Measurements from ENCODE around the gene GMCL2.
A peak's percentile ranks its signal among the peaks of the same experiment; 100 is the strongest.
"Not testable (repeated sequence)": the region's sequence is repeated elsewhere in the genome, so short reads cannot be mapped to it uniquely, and the experiment has no call there.

Gene GMCL2, protein sequence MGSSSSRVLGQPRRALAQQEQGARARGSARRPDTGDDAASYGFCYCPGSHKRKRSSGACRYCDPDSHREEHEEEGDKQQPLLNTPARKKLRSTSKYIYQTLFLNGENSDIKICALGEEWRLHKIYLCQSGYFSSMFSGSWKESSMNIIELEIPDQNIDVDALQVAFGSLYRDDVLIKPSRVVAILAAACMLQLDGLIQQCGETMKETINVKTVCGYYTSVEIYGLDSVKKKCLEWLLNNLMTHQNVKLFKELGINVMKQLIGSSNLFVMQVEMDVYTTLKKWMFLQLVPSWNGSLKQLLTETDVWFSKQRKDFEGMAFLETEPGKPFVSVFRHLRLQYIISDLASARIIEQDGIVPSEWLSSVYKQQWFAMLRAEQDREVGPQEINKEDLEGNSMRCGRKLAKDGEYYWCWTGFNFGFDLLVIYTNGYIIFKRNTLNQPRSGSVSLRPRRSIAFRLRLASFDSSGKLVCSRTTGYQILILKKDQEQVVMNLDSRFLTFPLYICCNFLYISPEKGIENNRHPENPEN
- total RNA-seq = 0.75 reads per million

DNA sequence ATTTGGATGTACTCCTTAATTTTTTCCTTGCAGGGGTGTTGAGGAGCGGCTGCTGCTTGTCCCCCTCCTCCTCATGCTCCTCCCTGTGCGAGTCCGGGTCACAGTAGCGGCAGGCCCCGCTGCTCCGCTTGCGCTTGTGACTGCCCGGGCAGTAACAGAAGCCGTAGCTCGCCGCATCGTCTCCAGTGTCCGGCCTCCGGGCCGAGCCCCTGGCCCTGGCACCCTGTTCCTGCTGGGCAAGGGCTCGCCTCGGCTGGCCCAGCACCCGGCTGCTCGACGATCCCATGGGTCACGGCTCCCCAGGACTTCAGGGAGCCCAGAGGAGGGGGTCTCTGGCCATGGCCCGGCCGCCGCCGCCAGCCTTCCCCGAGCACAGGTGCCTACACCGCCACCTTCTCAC lies at the start of gene GMCL2:
GMCL2 (minus strand) TSS at position 358 of the 400 bp plus-strand sequence; CDS start at position 286, 72 bp downstream.
- DNase-seq = no peak

DNA sequence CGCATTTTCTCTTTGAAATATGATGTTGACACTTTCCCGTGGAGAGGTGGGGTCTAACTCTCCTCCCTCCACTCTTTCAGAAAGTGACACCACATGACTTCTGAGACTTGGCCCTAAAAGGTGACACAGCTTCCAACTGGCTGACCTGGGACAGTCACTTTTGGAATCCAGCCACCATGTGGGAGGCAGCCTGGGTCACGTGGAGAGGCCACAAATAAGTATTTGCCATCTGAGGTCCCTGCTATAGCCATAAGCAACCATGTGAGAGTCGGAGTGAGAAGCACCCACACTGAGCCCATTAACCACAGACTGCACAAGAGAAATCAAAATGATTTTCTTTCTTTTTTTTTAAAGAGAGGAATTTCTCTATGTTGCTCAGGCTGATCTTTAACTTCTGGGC lies 49.5 kb upstream of the GMCL2 start:
- DNase-seq = no peak

DNA sequence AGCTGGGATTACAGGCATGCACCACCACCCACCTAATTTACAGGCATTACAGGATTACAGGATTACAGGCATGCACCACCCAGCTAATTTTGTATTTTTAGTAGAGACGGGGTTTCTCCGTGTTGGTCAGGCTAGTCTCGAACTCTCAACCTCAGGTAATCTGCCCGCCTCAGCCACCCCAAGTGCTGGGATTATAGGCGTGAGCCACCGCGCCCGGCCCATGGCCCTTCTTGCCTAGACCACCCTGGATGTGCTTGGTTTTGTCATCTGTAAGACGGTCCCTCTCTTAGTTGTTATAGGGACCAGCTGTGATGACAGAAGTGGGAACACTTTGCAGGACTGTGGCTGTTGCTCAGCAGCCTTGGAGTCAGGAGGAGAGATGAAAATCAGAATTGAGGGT lies 49.0 kb upstream of the GMCL2 start:
- DNase-seq = no peak

DNA sequence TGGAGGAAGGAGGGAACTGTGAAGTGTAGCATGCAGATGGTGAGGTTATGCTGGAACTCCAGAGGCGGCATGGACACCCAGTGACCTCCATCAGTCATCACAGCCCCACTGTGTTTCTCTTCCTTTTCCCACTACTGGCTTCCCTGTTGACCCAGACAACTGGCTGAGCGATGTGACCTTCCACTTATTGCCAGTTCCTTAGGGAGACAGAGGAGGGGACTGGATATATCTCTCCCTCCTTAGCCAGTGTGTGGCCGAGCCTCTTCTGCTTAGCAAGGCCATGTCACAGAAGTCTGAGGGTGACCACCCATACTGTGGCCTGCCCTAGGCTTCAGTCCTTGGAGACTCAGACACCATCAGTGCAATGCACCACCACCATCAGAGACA lies 48.4 kb upstream of the GMCL2 start:
- no peak for DNase-seq

DNA sequence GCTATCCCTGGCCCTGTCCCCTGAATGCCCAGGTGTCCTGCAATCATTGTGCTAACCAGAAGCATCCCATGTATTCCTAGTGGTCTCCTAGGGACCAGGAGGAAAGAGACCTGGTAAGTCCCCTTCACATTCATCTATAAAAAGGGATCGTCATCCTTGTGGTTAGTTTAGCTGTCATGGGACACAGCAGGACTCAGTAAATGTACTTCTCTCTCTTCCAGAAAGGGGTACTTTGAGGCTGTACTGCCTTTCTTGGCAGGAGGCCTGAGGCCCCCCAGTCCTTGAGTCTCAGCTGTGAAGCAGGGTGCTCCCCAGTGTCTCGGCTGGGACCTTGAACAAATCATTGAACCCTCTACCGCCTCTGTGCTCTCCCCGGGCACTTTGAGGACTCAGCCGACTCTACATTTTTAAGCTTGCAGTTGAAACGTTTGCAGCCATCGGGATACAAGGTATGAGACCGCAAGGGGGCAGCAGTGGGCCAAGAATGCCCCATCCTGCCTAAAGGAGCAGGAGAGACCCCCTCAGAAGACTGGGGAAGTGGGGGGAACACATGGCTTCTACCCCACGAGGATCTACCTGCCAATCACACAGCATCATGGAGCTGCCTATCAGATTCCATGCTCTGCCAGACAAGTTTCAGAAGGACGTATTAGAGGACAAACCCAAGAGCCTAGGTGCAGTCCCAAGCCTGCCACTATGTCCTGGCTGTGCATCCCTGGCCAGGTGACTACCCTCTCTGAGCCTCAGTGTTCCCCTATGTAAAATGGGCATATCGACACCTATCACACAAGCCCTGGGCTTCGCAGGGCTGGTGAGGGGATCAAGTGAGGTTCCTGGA lies 47.8 kb upstream of the GMCL2 start:
- DNase-seq = peak; percentile 66

DNA sequence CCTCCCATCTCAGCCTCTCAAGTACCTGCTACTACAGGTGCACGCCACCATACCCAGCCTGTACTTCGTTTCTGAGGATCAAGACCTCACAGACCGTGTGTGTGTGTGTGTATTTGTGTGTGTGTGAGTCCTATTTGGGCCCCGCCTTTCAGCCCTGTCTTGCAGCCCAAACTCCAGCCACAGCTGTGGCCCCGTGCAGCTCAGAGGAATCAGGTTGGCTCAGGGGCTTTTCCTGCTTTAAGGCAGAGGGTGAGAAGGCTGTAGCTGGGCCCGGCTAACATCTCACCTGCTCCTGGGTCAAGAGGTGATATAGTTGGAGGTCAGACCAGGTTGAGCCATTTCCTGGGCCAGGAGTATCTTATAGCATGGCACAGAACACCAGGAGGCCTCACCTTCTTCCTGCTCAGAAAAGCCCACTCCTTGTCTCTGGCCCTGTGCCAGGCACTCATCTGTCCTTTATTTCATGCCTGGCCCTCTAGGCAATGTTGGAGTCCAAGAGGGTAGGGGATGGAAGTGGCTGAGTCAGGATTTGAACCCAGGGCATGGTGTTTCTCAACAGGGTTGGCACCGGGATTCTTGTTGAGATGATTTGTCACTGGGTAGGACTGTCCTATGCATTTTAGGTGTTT lies 47.1 kb upstream of the GMCL2 start:
- no peak for DNase-seq

DNA sequence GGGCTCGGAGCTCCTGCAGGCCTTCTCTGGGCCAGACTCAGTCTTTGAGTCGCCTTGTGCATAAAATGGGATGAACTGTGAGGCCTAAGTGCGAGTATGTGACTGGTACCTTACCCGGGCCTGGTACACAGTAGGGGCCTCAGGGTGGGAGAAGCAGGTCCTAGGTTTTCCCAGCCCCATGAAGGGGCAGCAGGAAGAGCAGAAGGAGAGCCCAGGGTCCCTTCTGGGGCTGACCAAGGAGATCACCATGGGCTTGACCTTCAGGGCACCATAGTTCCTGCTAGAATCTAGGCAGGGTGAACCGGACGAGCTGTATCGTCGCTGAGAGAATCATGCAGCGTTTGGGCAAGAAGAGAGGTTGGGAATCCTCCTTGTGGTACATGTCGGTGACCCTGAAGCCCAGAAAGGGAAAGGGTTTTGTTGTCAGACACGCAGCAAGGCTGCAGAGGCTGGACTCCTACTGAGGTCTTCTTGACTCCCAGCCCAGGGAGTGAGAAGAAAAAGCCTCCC lies 45.8 kb upstream of the GMCL2 start:
- DNase-seq = no peak

DNA sequence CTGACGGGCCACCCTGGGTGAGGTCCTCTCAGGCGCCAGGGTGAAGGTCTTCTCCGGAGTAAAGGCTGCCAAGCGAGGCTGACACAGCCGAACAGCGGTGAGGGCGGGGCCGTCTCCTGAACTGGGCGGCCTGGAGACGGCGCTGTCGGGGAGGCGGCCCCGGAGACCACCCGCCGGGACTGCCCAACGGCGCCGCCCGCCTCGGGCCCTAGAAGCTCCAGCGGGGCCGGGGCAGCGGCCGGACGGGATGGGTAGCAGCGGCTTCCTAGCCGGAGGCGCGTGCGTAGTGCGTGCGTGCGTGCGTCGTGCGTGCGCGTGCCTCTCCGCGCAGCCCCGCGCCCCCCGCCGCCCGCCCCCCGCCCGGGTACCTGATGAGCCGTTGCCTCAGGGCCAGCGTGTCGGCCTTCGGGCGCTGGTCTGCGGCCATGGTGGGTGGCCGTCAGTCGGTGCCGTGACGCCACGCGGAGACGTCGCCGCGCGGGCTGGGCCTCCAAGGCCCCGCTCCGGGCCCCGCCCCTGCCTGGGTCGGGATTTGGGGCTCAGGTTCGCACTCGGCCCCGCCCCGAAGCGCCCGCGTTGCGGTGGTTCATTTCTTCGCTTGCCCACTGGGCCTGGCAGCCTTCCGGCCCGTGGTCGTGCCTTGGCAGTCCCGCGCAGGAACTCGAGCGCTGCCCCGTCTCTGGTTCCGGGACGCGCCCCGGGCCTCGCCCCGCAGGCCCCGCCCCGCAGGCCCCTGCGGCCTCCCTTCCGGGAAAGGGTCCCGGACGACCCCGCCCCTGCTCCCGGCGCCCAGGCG lies 45.2 kb upstream of the GMCL2 start, which contains the start of gene PHYKPL:
PHYKPL (minus strand) TSS at position 679 of the 796 bp plus-strand sequence; CDS start at position 427, 252 bp downstream.
- DNase-seq = peak; percentile 52

DNA sequence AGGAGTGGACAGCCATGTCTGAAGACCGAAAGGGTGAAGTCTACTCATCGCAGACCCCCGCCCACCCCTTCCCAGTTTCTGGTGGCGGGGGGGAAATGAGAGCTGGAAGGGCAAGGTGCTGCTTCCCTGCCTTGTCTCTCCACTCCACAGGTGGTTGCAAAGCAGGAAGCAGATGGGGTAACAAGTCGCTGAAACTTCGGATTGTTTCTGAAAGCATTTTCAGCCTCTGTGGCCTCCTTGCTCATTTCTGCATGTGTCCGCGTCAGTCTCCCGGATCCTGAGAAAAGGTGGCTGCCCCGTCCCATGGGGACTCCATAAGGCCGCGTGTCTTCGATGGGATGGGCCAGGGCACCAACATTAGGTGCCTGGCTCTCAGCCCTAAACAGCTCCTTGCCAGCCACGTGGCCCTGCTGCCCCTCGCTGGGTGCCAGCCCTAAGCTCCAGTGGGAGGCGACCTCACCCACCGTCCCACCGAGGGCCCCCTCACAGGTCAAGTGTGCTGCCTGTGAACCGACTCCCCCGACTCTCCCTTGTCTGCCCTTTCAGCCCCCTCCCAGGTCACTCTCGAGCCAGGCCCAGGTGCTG lies 44.5 kb upstream of the GMCL2 start:
- DNase-seq = no peak

DNA sequence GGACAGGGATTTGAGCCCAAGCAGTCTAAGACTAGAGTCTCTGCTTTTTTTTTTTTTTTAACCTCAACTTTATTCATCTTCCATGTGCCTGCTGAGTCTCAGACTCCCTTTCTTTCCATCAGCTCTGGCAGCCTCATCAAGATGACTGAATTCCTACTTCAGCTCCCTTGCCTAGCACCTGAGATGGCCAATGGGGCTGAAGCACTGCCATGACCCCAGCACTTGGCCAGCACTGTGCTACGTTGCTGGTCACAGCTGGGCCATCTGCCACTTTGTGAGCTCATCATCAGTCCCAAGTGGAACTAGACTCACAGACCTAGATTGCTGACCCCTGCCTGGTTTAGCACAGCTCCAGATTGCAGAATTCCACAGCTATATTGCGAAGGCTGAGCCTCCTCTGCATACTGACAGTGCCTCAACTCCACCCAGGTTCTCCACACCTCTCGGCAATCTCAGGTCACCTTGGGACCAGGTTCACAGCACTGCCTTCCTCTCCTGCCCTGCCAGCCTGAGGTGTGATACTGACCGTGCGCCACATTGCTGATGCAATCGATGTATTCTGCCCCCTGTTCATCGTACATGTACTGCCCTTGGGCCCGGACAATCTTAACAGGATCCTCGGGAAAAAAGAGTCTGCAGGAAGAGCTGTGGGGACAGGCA lies 43.8 kb upstream of the GMCL2 start:
- DNase-seq = no peak

DNA sequence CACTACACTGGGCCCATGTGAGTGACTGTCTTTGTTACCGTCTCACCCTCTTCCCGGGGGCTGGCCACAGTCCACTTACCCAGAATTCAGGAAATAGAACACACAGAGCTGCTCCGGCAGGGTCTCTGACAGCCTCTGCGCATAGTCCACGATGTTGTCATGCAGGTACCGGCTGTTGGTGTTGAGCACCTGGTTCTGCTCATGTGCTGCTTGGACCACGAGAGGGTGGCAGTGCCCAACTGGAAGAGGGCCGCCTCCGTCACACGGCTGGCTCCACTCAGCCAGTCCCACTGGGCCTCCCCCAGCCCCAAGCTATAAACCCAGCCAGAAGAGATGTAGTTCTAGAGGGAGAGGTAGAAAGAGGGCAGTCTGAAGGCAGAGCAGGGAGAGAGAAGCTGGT lies 42.7 kb upstream of the GMCL2 start:
- no peak for DNase-seq

DNA sequence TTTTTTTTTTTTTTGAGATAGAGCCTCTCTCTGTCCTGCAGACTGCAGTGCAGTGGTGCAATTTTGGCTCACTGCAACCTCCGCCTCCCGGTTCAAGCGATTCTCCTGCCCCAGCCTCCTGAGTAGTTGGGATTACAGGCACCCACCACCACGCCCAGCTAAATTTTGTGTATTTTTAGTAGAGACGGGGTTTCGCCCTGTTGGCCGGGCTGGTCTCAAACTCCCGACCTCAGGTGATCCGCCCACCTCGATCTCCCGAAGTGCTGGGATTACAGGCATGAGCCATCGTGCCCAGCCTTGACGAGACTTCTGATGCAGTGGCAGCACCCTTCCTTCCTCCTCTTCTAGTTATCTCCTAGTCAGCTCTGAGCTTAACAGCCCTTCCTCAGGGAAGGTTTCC lies 41.9 kb upstream of the GMCL2 start:
- not testable (repeated sequence) for DNase-seq

DNA sequence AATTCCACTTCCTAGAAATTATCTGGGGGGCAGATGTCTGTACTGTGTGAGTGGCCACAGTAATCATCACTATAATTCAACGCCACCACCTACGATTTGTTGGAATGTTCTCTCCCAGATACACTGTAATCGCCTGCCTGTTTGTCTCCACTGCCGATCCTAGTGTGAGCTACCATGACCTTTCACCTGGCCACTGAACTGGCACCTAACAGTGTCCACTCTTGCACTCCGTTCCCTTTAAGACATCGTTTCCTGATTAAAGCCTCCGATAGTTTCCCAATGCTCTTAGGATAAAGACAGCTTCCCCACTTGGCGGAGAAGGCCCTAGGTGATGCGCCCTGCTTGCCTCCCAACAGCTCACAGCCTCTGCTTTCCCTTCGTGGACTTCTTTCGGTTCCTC lies 41.4 kb upstream of the GMCL2 start:
- no peak for DNase-seq

DNA sequence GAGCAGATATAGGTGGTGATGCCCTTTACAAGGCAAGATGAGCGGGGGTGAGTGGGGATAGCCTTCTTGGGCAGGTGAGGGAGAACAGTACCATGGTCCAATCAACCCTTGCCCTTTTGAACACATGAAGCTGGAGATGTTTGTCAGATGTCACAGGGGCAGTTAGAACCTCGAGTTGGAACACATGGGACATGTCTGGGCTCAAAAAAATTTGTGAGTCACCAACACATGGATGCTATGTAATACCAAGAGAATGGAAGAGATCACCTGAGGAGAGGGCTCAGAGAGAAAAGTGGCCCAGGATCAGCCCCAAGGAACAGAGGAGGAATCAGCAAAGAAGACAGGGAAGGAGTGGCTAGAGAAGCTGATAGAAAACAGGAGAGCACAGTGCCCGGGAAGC lies 40.8 kb upstream of the GMCL2 start:
- DNase-seq = no peak

DNA sequence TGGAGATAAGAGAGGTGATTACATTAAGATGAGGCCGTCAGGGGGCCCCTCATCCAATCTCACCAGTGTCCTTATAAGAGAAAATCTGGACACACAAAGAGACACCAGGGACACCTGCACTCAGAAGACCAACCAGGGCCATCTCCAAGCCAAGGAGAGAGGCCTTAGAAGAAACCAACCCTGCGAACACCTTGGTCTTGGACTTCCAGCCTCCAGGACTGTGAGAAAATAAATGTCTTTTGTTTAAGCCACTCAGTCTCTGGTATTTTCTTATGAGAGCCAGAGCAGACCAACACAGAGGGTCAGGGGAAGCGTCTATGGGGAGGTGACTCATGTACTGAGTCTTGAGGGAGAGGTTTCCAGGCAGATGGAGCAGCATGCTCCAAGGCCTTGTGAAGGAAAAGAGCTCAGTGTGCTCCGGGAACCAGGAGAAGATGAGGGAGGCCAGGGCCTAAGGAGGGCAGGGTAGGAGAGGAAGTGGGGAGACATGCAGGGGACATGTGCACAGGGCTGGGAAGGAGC lies 40.0 kb upstream of the GMCL2 start:
- no peak for DNase-seq

DNA sequence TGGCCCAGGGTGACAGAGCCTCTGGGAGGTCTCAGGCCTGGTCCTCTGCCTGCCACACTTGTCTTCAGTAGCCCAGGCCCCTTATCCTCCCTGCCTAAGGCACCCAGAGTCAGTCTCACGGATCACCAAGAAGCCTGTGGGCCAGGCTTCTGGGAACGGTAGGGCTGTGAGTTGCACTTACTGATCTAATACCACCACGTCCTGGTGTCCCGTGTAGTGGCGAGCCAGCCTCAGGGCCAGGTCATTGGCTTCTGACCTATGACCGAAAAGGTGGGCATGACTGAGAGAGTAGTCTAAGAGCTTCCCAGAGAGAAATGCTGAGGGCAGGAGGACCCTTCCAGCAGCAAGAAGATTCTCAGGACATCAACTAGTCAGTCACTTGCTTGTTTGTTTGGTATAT lies 38.0 kb upstream of the GMCL2 start:
- no peak for DNase-seq

DNA sequence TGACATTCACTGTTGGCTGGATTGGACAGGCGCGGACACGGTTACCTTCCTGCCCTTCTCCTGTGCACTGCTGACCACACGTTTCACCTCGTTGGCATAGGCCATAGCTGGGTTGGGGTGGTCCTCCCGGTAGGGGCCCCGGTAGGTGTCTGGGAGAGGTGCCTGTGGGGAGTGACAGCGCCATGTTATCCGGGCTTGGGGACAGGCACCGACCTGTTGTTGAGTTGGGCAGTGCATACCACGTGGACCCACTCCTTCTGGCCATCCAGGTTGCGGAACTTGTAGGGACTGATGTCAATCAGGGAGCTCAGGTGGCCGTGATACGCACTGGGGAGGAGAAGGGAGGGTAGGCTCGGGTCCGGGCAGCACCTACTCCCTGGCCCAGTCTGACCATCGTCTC lies 37.2 kb upstream of the GMCL2 start:
- DNase-seq = no peak

DNA sequence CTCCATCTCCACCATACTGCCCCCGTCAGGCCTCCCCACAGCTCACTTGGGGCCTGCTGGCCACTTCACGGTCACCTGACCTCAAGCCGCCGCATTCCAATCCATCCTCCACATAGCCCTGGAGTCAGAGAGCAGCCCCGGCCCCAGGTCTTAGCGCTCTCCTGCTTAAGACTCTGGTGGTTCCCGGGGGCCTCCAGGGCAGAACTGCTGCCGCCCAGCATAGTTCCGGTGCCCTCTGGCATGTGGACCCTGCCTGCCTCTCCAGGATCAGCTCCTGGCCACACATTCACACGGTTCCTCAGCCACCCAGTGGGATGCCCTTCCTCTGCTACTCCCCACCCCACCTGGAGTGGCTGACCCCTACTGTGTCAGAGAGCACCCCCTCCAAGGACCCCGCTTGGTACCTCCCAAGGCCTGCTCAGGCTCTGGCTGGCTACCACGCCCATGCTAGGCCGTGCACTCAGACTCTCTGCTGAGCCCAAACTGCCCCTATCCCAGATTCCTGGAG lies 36.7 kb upstream of the GMCL2 start:
- DNase-seq = no peak

DNA sequence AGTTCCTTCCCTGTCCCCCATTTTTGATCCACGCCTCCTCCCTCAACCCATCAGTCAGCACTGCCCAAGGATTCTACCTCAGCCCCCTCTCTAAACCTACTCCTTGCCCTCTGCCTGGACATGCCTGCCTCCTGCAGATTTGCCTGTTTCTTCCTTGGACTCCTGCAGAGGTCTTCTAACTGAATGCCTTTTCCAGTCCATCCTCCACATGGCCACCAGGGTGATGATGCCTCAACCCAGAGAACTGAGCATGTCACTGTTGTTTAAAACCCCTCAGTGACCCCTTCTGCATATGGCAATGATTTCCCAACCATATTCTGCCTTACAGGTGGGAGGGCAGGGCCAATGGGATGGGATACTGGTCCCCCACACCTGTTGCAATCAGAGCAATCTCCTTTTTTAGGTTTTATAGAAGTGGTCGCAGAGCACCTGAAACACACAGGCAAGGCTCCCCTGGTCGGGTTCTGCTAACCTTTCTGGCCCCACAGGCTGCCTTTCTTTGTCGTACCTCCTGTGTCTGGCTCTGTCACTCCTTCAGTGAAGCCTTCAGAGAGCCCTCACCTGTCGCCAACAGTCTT lies 36.1 kb upstream of the GMCL2 start:
- DNase-seq = no peak

DNA sequence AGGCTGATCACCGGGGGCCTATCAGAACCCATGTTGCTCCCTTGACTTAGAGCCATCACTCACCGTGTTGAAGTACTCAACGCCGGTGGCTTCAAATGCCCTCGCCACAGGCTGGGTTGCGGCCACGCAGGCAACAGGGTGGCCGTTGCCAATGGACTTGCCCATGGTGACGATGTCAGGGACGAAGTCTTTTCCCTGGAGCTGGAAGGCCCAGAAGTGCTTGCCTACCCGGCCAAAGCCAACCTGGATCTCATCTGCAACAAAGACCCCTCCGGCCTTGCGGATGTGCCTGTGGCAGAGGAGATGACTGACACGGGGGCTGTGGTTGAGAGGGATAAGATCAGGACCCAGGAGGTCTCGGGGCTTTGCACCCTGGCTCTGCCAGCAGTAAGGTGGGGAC lies 35.1 kb upstream of the GMCL2 start:
- DNase-seq = no peak
